ENCODE measurements around the gene NTM.

DNA sequence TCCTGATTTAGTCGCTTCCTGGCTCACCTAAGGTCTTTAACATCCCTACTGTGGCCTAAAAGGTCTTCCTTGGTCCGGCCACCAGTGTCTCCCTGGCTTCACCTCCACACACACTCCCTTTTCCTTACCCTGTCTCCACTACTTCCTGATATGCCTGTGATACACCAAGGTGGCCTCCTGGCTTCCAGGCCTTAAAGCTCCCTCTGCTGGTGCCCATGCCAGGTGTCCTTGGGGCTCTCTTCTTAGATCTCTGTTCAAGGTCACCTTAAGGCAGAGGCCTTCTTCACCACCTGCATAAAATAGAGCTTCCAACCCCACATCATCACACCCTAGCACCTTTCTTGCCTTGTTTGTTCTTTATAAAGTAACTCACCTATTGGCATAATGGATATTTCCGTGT, 787.7 kb downstream of the NTM start:
- TF ChIP-seq, protein P1, sequence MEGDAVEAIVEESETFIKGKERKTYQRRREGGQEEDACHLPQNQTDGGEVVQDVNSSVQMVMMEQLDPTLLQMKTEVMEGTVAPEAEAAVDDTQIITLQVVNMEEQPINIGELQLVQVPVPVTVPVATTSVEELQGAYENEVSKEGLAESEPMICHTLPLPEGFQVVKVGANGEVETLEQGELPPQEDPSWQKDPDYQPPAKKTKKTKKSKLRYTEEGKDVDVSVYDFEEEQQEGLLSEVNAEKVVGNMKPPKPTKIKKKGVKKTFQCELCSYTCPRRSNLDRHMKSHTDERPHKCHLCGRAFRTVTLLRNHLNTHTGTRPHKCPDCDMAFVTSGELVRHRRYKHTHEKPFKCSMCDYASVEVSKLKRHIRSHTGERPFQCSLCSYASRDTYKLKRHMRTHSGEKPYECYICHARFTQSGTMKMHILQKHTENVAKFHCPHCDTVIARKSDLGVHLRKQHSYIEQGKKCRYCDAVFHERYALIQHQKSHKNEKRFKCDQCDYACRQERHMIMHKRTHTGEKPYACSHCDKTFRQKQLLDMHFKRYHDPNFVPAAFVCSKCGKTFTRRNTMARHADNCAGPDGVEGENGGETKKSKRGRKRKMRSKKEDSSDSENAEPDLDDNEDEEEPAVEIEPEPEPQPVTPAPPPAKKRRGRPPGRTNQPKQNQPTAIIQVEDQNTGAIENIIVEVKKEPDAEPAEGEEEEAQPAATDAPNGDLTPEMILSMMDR (conservative IDR thresholded peaks at IDR 0.05; ENCODE audit: low read depth, low read length), result peak; percentile 66
- no peak for TF ChIP-seq EZH2 (IDR thresholded peaks at IDR 0.05; ENCODE audit: borderline replicate concordance, low read depth, low read length, poor library complexity, severe bottlenecking)
